GM12873 (cell line): Measurements from ENCODE around the gene RNF26.

Experiments
- CTCF ChIP-seq: IDR thresholded peaks from 2 replicates; pipeline ENCODE4 v1.5.1; 2012; ENCODE audit warnings: low read depth, mild to moderate bottlenecking, moderate library complexity, low read length, control low read depth; ENCODE audit not compliant: insufficient read depth; ENCODE audit errors: missing control alignments

The RNF26 gene

GRCh38 chr11:119343726-119344125 is 9.4 kb downstream of the RNF26 start:
- no peak for TF ChIP-seq CTCF

- no peak for TF ChIP-seq CTCF
Observed at GRCh38 chr11:119344291-119345010, 10.1 kb downstream of the RNF26 start.

DNA sequence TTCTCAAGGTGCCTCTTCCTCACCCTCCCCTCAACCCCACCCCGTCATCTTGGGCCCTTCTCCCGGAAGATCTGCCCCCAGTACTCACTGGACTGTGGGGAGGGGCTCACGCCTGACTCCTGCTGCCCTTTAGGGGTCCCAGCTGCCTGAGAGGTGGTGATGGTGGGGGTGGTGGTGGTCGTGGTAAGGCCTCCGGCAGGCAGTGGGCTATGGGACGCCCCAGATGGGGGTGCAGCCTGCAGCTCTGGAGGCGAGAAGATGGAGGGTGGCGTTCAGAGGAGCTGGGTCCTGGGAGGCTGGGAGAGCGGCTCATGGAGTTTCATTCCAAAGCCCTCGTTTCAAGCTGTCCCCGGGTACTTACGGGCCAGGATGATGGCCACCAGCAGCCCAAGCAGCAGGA is 11.4 kb downstream of the RNF26 start:
- TF ChIP-seq CTCF = no peak

- TF ChIP-seq CTCF = no peak
Observed at GRCh38 chr11:119346605-119347004, 12.3 kb downstream of the RNF26 start, which contains the start of gene MFRP. Gene MFRP, minus strand, starts transcription at chr11:119346705. Its CDS starts 192 bp downstream, at chr11:119346513.

- TF ChIP-seq CTCF = no peak
Observed at GRCh38 chr11:119347242-119347641, 12.9 kb downstream of the RNF26 start.

- no peak for TF ChIP-seq CTCF
Observed at GRCh38 chr11:119347940-119348605, 13.7 kb downstream of the RNF26 start.

- no peak for TF ChIP-seq CTCF
Observed at GRCh38 chr11:119350302-119350701, 16.0 kb downstream of the RNF26 start.
